ENCODE measurements around the gene SLC66A2.

Gene SLC66A2

DNA sequence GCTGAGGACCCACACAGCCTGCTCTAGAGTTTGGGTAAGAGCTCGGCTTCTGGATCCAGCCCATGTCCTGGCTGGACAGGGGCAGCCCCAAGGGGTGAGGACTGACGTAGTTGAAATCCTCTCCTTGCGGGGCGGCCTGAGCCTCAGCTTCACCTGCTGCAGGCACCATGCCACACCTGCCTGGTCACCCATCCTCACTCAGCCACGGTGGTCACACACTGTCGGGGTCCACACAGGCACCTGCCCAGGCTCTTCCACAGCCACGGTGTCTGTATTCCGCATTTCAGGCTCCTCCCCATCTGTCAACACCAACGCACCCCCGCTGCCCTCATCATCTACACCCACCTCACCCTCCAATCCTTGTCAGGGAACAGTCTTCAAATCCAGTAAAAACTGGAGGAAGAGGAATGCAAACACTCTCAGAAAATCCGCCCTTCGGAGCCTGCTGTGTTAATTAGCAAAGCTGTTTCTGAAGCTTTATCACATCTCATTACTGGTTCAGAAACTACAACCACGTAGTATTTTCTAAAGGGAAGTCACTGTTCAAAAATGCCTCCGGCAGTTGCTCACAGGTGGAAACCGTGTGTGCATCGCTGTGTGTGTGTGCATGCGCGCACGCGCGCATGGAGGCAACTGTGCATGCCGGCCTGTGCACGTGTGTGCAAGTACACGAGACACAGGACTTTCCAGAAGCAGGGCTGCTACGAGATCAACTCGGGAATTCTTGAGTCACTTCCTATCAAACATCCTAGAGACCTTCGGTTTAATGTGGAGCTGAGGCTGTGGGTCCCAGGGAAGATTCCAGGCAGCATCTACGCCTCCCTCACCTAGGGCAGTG is 38.2 kb downstream of the SLC66A2 start:
- no peak overlapping the region for H3K4me3 ChIP-seq (ENCODE audit: low read depth, low read length)
- TF ChIP-seq, protein P1, sequence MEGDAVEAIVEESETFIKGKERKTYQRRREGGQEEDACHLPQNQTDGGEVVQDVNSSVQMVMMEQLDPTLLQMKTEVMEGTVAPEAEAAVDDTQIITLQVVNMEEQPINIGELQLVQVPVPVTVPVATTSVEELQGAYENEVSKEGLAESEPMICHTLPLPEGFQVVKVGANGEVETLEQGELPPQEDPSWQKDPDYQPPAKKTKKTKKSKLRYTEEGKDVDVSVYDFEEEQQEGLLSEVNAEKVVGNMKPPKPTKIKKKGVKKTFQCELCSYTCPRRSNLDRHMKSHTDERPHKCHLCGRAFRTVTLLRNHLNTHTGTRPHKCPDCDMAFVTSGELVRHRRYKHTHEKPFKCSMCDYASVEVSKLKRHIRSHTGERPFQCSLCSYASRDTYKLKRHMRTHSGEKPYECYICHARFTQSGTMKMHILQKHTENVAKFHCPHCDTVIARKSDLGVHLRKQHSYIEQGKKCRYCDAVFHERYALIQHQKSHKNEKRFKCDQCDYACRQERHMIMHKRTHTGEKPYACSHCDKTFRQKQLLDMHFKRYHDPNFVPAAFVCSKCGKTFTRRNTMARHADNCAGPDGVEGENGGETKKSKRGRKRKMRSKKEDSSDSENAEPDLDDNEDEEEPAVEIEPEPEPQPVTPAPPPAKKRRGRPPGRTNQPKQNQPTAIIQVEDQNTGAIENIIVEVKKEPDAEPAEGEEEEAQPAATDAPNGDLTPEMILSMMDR (conservative IDR thresholded peaks at IDR 0.05; ENCODE audit: low read depth, low read length), result no peak
- no peak for DNase-seq (ENCODE audit: low read depth)

DNA sequence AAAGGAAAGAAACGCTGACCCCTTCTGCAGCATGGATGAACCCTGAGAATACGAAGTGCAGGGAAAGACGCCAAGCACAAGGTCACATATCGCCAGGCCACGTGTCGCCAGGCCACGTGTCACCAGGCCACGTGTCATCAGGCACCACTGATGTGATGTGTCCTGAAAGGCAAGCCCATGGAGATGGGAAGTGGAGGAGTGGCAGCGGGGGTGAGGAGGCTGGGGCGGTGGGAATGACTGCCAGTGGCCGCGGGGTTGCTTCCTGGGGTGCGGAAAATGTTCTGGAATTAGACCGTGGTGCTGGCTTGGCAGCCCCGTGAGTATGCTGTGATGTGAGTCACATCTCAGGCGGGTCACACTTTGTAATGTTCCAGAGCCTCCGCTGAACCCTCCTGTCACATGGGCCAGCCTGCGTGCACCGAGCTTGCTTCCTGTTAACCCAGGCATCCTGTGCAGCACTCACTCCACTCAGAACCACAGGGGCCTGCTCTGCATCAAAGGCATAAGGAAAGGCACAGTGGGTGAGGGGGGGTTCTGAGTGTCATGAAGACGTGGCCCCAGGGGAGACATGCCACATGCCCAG is 39.0 kb downstream of the SLC66A2 start:
- TF ChIP-seq, protein P1 (conservative IDR thresholded peaks at IDR 0.05; ENCODE audit: low read depth, low read length), result no peak
- no peak overlapping the region for H3K4me3 ChIP-seq (ENCODE audit: low read depth, low read length)
- peak; percentile 79 for DNase-seq (ENCODE audit: low read depth)

DNA sequence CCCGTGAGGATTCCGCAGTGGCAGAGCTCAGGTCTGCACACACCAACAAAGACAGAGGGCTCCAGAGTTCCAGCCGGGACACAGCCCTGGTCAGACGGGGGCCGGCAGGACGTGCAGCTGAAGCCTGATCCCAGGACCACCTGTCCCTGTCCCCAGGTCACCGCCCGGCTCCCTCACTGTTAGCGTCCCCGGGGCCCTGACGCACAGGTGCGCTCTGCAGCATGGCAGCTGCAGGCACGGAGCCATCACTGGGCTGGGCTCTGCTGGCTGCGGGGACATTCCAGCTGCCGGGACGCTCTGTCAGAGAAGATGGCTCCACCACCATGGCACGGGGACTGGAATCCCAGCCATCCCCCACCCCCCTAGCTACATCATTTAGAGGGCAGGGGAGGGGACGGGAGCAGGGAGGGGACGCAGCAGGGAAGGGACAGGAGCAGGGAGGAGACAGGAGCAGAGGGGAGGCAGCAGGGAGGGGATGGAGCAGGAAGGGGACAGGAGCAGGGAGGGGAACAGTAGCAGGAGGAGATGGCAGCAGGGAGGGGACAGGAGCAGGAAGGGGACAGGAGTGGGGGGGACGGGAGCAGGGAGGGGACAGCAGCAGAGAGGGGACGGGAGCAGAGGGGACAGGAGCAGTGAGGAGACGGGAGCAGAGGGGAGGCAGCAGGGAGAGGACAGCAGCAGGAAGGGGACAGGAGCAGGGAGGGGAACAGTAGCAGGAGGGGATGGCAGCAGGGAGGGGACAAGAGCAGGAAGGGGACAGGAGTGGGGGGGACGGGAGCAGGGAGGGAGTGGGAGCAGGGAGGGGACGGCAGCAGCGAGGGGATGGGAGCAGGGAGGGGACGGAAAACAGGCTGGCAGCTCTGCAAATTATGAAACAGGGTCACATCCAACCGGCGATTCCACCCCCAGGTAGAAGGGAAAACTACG is 39.8 kb downstream of the SLC66A2 start:
- DNase-seq (ENCODE audit: low read depth), result no peak
- TF ChIP-seq, protein P1 (conservative IDR thresholded peaks at IDR 0.05; ENCODE audit: low read depth, low read length), result no peak
- no peak overlapping the region for H3K4me3 ChIP-seq (ENCODE audit: low read depth, low read length)

DNA sequence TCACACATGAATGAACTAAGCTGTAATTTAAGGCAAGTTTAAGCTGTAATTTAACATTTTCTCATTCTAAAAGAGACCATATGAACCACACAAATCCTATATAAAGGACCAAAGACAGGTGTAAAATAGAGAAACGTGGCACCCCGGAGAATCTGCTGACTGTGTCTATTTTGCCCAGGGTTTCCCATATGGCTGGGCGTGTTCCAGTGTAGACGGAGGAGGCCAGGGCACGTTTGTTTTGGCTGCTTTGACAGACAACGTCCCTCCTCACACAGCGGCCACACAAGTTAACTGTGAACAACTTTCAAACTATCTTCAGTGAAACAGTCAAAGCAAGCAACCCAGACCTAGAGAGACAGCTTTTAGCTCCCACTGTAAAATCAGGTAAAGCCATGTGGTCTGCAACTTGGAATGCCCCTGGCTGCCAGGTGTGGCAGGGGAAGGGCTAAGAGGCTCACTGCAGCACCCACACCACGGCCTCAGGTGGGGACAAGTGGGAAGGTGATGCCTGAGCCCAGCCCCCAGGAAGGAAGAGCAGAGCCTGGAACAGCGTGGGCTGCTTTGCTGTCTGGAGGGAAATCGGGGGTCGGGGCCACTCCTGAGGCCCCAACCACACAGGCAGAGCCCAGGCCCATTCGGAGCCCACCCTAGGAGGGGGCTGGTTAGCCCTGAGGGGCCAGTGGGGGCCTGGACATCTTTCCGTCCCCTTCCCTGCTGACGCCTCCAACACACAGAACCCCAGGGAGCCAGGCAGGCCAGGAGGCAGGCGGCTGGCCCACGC is 40.7 kb downstream of the SLC66A2 start:
- H3K4me3 ChIP-seq (ENCODE audit: low read depth, low read length), result no peak overlapping the region
- TF ChIP-seq, protein P1 (conservative IDR thresholded peaks at IDR 0.05; ENCODE audit: low read depth, low read length), result no peak
- no peak for DNase-seq (ENCODE audit: low read depth)

DNA sequence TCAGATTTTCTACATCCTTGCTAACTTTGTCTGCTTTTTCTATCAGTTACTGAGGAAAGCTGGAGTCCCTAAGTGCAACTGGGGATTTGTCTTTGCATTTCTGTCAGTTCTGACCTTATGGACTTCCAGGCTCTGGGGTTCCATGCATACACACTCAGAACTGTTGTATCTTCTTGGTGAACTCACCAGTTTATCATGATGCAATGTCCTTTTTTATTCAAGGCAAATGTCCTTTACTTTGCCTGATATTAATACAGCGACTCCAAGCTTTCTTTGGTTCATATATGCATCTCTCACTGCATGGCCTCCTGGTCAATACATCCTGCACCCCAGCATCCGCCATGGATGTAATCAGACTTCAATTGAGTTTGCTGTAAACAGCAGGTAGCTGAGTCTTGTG is 44.7 kb downstream of the SLC66A2 start:
- TF ChIP-seq, protein P1 (conservative IDR thresholded peaks at IDR 0.05; ENCODE audit: low read depth, low read length), result no peak
- no peak for DNase-seq (ENCODE audit: low read depth)
- H3K4me3 ChIP-seq (ENCODE audit: low read depth, low read length), result no peak overlapping the region

DNA sequence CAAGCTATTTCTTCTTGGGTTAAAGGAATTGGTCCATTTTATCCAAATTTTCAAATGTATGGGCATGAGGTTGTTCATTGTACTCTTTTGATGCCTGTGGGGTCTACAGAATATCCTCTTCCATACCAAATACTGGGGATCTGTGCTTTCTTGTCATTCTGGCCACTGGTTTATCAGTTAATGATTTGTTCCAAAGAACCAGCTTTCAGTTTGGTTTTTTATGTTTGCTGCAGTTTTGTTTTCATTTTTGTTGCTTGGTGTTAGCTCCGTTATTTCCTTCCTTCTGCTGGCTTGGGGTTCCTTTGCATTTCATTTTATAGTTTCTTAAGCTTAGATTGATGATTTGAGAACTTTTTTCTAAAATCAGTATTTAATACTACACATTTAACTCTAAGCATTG is 45.5 kb downstream of the SLC66A2 start:
- DNase-seq (ENCODE audit: low read depth), result no peak
- TF ChIP-seq, protein P1 (conservative IDR thresholded peaks at IDR 0.05; ENCODE audit: low read depth, low read length), result no peak

More for the DNA sequence above, 45.5 kb downstream of the SLC66A2 start:
- H3K4me3 ChIP-seq (ENCODE audit: low read depth, low read length), result no peak overlapping the region

All from choroid plexus epithelial cell (primary cell).